GM18868 (cell line): Measurements from ENCODE around the gene SPPL3.

Experiments used
- ATAC-seq: cut with Tn5 transposase; IDR thresholded peaks from one replicate; pipeline ENCODE4 v1.9.1; 2021; ENCODE audit warnings: mild to moderate bottlenecking, moderate library complexity; ENCODE audit not compliant: unreplicated experiment

The SPPL3 gene

DNA sequence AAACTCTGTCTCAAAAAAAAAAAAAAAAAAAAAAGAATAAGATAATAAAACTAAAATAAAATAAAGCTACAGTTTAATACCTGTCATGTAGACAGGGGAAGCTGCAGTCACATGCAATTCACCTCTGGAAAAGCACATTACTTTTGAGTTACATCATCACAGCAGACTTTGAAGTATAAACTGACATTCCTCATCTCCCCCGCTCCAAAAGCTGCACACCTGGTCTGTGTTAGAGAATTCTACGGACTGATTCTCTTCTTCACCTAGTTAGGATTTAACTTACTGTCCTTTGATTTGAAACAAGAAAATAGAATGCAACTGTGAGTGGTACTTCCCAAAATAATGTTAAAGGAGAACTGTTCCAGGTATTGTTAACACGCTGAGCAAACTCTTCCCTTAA, 25.1 kb downstream of the SPPL3 start:
- ATAC-seq = no peak

DNA sequence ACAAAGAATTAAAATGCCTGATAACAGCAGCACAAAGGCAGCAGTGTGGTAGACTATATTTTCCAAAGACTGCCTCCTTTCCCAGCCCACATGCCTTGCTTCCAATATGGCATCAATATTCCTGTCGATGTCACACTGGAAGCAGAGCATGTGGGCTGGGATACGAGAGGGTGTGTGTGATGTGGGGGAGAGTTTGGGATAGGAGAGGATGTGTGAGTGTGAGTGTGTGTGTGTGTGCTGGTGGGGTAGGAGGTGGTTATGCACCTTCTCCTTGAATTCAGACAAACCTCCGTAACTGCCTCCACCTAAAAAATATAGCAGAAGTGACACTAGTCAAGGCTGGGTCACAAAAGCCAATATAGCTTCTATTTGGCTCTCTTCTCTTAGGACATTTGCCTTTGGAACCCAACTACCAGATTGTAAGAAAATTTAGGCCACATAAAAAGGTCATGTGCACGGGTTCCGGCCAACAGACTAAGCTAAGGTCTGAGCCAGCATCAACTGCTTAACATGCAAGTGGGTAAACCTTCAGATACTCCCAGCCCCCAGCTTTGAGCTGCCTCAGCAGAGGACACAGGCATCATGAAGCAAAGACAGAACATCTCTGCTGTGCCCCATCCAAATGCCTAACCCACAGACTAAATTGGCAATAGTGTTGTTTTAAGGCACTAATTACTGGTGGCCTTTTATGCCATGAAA, 29.5 kb downstream of the SPPL3 start:
- no peak for ATAC-seq

DNA sequence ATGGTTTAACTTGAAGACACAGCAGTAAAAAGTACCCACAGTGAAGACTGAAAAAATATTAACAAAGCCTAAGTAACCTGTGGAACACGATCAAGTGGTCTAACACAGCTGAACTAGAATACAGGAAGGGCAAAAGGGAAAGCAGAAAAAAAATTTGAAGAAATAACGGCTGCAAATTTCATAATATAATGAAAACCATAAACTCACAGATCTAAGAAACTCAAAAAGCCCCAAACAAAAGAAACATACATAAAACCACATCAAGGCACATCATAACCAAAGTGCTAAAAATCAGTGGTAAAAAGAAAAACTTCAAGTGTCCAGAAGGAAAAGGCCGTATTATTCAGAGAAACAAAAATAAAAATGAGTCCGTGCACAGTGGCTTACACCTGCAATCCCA, 30.9 kb downstream of the SPPL3 start:
- no peak for ATAC-seq

DNA sequence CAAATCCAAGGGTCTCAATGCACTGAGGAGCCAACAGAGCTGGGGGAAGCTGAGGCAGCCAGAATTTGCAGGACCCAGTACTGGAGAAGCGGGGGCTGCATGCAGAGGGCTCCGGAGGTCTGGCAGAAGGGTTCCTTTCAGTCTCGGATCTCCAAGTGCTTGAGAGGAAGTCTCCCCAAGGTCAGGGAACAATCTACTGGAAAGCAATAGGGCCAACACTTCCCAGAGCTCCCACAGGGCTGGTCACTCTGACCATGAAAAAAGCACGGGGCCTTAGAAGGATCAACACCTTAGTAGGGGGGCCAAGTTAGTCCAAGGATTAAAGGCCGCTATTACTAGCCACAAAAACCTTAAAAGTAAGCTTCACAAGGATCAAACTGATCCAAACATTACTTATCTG, 31.7 kb downstream of the SPPL3 start:
- ATAC-seq = no peak

DNA sequence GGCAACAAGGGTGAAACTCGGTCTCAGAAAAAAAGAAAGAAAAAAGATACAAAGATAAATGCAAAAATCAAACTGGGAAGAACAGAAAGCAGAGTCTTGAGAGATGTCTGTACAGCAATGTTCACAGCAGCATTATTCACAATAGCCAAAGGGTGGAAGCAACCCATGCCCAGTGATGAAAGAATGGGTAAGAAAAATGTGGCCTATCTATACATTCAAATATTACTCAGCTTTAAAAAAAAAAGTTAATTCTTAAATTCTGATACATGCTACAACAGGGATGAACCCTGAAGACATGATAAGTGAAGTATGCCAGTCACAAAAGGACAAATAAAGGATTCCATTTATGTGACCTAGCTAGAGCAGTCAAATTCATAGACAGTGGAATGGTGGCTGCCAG, 33.7 kb downstream of the SPPL3 start:
- no peak for ATAC-seq

DNA sequence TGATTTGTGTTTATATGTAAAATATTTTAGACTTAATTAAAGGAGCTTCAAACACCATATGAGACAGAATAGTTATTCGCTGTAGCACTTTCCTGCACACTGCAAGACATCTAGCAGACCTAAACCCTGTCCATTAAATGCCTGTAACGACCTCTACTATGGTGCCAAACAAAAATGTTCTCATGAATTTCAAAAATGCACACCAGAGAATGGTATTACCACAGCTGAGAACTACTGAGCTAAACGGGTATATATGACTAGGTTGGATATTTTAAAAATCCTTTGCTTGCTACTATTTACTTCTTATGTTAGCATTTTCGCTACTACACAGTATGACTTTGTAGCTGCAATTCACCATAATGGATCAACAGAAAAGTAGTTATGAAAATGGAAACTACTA, 34.8 kb downstream of the SPPL3 start:
- no peak for ATAC-seq

DNA sequence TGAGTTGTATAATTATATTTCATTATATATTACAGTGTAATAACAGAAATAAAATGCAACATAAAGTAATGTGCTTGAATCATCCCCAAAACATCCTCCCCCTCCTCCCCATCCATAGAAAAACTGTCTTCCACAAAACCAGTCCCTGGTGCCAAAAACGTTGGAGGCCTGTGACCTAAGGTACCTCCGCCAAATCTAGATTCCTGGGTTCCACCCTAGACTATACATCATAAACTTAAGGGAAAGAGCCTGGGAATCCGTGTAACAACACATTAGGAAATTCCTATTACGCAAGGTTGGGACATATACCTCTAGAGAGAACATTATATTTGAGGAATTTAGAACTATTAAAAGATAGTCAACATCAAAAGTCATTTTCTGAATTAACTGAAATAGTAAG, 38.0 kb downstream of the SPPL3 start:
- ATAC-seq = no peak

DNA sequence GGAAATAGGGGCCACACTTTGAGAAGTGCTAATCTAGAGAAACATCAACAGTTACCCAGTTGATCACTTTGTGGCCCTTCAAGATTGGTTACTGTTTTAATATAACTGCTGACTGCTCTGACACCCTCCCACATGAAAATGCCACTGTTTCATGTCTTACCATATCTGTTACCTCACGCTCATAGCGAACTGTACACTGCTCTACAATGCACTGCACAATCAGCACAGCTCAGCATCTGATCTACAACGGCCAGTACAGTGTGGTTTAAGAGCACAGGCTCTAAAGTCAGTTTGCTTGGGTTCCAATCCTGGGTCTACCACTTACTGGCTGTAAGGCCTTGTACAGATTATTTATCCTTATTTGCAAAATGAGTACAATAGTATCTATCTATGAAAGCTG, 39.1 kb downstream of the SPPL3 start:
- no peak for ATAC-seq

DNA sequence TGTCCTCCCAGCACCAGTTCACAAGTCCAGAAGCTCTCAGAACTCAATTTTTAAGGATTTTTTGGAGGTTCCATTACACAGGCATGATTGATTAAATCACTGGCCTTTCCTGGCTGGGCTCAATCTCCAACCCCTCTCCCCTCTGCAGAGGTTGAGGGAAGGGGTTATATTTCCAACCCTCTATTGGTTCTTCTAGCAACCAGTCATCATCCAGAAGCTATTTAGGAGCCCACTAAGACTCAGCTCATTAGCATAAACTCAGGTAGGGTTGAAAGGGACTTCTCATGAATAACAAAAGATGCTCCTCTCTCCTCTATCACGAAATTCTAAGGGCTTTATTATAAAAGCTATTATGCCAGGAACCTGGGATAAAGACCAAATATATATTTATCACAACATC, 41.5 kb downstream of the SPPL3 start:
- ATAC-seq = no peak

DNA sequence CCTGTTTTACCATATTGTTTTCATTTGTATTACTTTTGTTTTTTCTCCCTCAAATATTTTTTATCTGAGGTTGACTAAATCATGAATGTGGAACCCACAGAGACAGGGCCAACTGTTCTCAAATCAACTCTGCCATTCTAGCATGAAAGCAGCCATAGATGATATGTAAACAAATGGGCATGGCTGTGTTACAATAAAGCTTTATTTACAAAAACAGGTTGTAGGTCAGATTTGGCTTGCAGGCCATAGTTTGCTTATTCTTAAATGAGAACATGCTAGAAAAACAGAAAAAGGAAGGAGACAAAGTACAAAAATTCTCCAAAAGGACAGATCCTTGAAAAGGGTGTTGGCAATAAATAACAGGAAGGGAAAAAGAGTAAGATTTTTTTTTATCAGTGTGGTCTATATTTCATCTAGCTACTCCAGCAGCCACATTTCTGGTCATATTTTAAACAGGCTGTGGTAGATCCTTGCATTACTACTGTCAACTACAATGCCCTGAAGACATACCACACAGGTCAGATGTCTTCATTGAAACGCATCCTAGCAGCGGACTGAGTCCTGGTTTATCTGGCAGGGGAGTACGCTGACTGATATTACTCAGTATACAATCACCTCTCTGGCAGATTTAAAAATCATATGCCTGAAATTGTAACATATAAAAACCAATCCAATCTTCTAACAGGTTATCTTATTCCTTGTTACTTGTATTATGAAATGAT, 42.9 kb downstream of the SPPL3 start:
- ATAC-seq = no peak

DNA sequence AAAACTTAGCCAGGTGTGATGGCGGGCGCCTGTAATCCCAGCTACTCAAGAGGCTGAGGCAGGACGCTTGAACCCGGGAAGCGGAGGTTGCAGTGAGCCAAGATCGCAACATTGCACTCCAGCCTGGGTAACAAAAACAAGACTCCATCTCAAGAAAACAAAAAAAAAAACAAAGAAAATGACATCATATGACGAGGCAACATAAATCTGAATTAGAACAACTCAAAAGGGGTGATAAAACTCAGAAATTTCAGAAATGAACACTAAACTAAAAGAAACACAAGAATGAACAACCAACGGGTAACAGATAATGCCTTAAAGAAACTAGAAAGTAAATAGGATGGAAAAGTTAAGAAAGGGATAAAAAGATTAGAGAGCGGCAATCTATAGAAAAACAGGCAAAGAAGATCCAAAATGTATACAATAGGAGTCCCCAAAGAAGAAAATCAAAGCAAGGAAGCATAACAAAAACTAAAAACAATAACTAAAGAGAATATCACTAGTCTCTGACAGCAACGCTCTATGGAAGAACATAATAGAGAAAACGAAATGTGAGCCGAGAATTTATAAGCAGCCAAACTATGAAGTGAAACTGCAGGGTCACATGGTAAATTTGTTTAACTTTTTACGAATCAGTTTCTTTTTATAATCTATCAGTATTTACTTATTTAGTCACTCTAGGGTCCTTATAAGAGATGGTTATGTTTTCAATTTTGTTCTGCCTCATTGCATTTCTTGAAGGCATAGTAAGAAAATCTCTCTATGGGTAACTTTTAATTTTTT, 45.7 kb downstream of the SPPL3 start:
- ATAC-seq = no peak

DNA sequence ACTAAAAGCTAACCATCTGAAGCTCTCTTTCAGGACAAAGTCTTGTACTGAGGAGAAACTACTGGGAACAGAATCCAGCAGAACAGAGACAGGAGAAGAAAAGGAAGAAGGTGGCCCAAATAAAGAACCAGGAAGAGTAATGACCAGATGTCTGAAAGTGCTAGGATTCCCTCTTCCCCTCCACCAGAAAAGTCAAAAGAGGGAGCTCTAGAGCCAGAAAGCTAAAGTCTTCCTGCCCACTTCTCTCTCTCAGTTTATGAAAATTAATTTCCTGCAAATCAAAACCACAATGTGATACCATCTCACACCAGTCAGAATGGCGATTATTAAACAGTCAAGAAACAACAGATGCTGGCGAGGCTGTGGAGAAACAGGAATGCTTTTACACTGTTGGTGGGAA, 47.2 kb downstream of the SPPL3 start:
- ATAC-seq = no peak

DNA sequence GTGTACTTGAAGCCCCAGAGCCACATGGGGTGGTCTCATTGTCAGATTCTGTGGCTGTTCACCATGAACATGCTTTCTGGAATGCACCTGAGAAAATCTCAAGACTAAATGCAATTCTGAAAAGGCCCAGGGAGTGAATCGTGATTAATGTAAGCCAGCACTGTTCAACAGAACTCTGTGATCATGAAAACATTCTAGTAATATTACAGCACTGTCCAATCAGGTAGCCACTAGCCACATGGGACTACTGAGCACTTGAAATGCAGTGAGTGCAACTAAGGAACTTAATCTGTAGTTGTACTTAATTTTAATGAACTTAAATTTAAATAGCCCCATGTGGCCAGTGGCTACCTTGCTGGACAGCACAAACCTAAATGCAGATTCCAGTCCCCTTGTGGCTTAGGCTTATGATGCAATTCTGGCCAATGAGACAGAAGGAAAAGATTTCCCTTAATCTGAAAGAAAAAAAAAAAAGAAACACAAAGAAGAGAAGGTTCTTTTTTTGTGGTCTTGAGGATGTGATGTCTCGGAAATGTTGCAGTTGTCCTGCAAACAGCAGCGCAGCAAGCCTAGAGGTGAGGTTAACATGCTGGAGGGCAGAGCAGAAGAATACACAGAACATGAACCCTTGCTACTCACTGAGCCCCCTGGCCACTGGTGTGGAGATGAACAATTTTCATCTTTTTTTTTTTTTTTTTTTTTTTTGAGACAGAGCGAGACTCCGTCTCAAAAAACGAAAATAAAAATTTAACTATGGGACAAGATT, 48.2 kb downstream of the SPPL3 start:
- no peak for ATAC-seq

DNA sequence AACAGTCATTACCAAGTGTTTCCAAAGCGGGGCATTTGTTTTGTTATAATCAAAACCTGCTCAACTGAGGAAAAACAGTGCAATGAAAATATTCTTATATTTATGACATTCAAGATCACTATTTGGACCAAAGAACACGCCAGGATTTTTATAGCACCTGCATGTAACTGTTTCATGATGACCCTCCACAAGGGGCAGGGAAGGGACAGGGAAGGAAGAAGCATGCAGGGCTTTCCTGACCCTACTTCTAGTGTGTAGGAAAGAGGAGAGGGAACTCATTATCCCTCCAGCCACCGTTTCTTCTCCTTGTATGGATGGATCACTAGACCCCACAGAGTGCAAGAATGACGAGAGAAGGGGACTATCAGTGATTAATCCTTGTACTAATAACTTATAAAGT, 49.4 kb downstream of the SPPL3 start:
- ATAC-seq = no peak

DNA sequence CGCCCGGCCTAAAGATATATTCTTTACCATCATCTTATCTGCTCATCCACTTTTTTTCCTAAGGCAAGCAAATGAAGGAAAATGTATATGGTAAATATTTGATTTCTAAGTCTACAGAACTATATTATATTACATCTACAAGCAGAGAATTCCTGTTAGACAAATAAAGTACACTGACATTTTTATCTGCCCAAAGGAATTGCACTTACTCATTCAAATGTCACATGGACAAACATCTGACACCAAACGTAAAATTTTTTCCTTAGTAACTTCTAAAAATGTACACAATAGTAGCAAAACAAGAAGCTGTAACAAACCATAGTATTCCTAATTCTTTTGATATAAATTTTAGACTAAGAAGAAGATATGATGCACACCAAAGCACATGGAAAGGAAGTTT, 51.0 kb downstream of the SPPL3 start:
- ATAC-seq = no peak

DNA sequence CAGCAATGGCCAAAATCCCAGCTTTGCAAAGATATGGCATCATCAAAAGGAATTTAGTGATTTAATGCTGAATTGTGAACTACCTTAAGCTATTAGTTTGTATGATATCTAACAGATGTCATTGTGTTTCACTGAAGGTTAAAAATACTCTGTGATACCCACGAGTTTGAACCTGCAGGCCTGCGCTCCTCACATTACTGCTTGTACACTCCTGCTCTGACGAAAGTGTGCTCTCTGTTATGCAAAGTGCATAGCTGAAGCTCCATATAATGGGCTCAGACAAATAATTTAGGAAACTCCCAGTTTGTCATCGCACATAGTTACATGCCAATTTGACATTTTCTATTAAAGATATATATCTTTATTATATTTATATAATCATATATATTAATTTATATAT, 52.2 kb downstream of the SPPL3 start:
- ATAC-seq = no peak

DNA sequence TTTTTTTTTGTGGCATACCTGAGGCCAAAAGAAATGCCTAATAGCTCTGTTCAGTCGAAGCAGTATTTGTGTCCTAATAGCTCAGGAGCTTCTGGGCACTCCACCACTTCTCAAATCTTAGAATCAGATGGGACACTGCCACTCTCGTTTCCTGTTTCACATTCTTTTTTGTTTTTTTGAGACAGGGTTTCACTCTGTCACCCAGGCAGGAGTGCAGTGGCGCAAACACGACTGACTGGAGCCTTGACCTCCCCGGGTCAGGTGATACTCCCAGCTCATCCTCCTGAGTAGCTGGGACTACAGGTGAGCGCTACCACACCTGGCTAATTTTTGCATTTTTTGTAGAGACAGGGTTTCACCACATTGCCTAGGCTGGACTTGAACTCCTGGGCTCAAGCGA, 52.7 kb downstream of the SPPL3 start:
- peak; percentile 55 for ATAC-seq

DNA sequence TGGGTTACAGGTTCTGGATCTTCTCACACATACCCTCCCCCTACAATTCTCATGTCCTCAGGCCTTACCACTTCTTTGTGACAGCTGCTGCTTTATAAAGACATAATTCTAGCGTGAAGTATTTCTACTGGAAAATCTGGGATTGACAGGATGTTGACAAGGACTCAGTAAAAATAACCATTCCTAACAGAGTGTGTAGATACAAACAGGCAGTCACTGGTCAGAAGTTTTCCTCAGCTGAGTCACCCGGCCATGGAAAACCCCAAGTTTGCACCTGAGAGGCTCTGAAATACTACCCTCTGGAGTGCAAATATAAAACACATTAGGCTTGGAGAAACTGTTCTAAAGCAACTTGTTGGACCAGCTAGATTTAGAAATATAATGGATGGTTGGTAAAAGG, 54.4 kb downstream of the SPPL3 start:
- no peak for ATAC-seq

DNA sequence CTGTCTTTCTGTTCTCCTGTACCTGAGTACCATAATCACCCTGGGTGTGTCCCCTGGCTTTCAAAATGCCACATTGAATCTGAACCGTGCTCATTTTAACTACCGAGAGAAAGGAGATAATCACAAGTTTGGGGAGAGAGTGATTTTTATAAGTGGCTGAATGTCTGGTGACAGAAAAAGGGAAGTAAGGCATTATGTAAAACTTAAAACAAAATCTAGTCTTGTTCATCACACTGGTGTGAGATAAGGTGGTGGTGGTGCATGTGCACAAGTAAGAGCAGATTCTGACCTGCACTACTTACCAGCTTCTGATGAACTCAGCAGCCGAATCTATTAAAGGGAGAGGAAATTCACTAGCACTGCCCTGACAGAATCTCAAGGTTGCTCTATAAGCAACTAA, 56.3 kb downstream of the SPPL3 start:
- peak; percentile 60 for ATAC-seq

DNA sequence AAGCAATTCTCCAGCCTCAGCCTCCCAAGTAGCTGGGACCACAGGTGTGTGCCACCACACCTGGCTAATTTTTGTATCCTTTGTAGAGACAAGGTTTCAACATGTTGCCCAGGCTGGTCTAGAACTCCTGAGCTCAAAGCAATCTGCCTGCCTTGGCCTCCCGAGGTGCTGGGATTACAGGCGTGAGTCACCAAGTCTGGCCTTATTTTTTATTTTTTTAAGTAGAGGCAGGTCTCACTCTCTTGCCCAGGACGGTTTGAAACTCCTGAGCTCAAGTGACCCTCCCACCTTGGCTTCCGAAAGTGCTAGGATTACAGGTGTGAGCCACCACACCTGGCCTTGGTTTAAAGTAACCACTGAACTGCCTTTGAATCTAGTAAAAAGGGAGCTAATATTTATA, 56.8 kb downstream of the SPPL3 start:
- no peak for ATAC-seq

DNA sequence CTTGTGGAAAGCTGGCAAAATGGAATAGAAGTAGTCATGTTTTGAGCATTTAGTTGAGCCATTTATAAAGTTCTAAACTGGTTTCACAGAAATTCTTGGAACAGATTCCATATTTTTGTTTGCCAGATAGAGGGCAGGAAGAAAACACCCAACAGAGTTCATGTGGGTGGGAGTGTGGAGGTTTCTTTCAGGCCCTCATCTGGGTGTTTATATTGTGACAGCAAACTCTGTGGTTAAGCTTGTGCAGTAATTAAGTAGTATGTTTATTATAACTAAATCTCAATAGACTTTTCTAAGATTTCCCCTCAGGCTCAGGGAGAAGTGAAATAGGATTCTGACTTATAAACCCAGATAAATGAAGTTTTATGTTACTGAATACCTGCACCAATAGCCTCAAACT, 57.4 kb downstream of the SPPL3 start:
- no peak for ATAC-seq
